WTC11 (cell line): ENCODE data around the gene CIT. TPM values are rescaled to one million over a fixed set of nuclear protein-coding genes. Genes with fewer than 3 reads are reported as not detected.

Experiments
- ATAC-seq: fragments of 200-7000 bp; cut with Tn5 transposase; 2 replicates; pipeline ENCODE4 v1.10.0; 2021; ENCODE audit warnings: mild to moderate bottlenecking, moderate library complexity
- CTCF ChIA-PET: fragments of 300-600 bp; sonication (Branson Sonifier 250); formaldehyde crosslinking; loops from one replicate; lab custom pipeline; 2021; ENCODE audit warnings: antibody characterized with exemption; lab: Charles Lee
- POLR2A ChIA-PET: fragments of 350-600 bp; sonication (Branson Sonifier 250); formaldehyde crosslinking; loops from one replicate; lab custom pipeline; 2021; ENCODE audit warnings: antibody characterized with exemption; lab: Charles Lee
- DNase-seq: peaks from one replicate; pipeline ENCODE4 v3.0.0; 2021; ENCODE audit warnings: low spot score
- H3K27ac Mint-ChIP-seq: 2 replicates; pipeline ENCODE4 v1.8.0; 2021; ENCODE audit warnings: mixed read lengths
- H3K27me3 Mint-ChIP-seq: 2 replicates; pipeline ENCODE4 v1.8.0; 2021; ENCODE audit warnings: low read depth, mild to moderate bottlenecking, moderate library complexity, mixed read lengths
- H3K36me3 Mint-ChIP-seq: 2 replicates; pipeline ENCODE4 v1.8.0; 2021; ENCODE audit warnings: mixed read lengths
- H3K4me1 Mint-ChIP-seq: 2 replicates; pipeline ENCODE4 v1.8.0; 2022; ENCODE audit warnings: mixed read lengths
- H3K4me3 Mint-ChIP-seq: 2 replicates; pipeline ENCODE4 v1.8.0; 2021; ENCODE audit warnings: mild to moderate bottlenecking, moderate library complexity, mixed read lengths
- H3K9me3 Mint-ChIP-seq: 2 replicates; pipeline ENCODE4 v1.8.0; 2021; ENCODE audit warnings: mixed read lengths
- ARID4B ChIP-seq: sonication (generic); formaldehyde crosslinking; IDR thresholded peaks from 2 replicates; pipeline ENCODE4 v1.8.0; 2023; ENCODE audit warnings: missing genetic modification reagents, mild to moderate bottlenecking, borderline replicate concordance
- CDX4 ChIP-seq: fragments of 250-450 bp; sonication (Bioruptor Pico); IDR thresholded peaks from 2 replicates; pipeline ENCODE4 v1.9.0; 2021; ENCODE audit warnings: moderate library complexity, mild to moderate bottlenecking, inconsistent platforms, borderline replicate concordance
- E2F5 ChIP-seq: sonication (generic); formaldehyde crosslinking; IDR thresholded peaks from 2 replicates; pipeline ENCODE4 v1.8.1; 2022; ENCODE audit warnings: mild to moderate bottlenecking, moderate library complexity, missing genetic modification reagents
- FOXP1 ChIP-seq: sonication (generic); formaldehyde crosslinking; IDR thresholded peaks from 2 replicates; pipeline ENCODE4 v1.8.0; 2022; ENCODE audit warnings: missing genetic modification reagents, mild to moderate bottlenecking, moderate library complexity, borderline replicate concordance
- HMGXB4 ChIP-seq: sonication (generic); formaldehyde crosslinking; IDR thresholded peaks from 2 replicates; pipeline ENCODE4 v1.8.1; 2023; ENCODE audit warnings: mild to moderate bottlenecking, moderate library complexity, missing genetic modification reagents
- JUN ChIP-seq: sonication (generic); formaldehyde crosslinking; IDR thresholded peaks from 2 replicates; pipeline ENCODE4 v1.8.0; 2023; ENCODE audit warnings: mild to moderate bottlenecking, missing genetic modification reagents
- NFATC4 ChIP-seq: fragments of 250-450 bp; sonication (Bioruptor Pico); IDR thresholded peaks from 2 replicates; pipeline ENCODE4 v1.9.0; 2021; ENCODE audit warnings: mild to moderate bottlenecking
- TEAD1 ChIP-seq: sonication (generic); formaldehyde crosslinking; IDR thresholded peaks from 2 replicates; pipeline ENCODE4 v1.8.0; 2022; ENCODE audit warnings: mild to moderate bottlenecking, missing genetic modification reagents
- ZMAT4 ChIP-seq: fragments of 250-450 bp; sonication (Bioruptor Pico); IDR thresholded peaks from 2 replicates; pipeline ENCODE4 v1.9.0; 2021; ENCODE audit warnings: mild to moderate bottlenecking
- ZNF263 ChIP-seq: sonication (generic); formaldehyde crosslinking; IDR thresholded peaks from 2 replicates; pipeline ENCODE4 v1.8.1; 2022; ENCODE audit warnings: low read depth, mild to moderate bottlenecking, moderate library complexity, missing genetic modification reagents
- total RNA-seq: library from RNA; stranded (reverse); gene quantifications from 3 replicates; pipeline ENCODE4 v1.2.3, GENCODE V29; 2021
- TF ChIP-seq, protein P1 (sequence below): sonication (generic); formaldehyde crosslinking; IDR thresholded peaks from 2 replicates; pipeline ENCODE4 v1.8.0; 2022; ENCODE audit warnings: mild to moderate bottlenecking, missing genetic modification reagents

The CIT gene
- total RNA-seq, 1 experiment from 2014 or later, result 65.4 TPM

- peaks cover 6% of the 10 kb centered on the region for H3K27me3 Mint-ChIP-seq
- no peak overlapping the region for H3K4me3 Mint-ChIP-seq
- H3K9me3 Mint-ChIP-seq, result no peaks in the 10 kb centered on the region
- H3K4me1 Mint-ChIP-seq, result no peaks in the 10 kb centered on the region
- no peak for TF ChIP-seq HMGXB4 (CRISPR knock-in tag)
- TF ChIP-seq, protein P1, sequence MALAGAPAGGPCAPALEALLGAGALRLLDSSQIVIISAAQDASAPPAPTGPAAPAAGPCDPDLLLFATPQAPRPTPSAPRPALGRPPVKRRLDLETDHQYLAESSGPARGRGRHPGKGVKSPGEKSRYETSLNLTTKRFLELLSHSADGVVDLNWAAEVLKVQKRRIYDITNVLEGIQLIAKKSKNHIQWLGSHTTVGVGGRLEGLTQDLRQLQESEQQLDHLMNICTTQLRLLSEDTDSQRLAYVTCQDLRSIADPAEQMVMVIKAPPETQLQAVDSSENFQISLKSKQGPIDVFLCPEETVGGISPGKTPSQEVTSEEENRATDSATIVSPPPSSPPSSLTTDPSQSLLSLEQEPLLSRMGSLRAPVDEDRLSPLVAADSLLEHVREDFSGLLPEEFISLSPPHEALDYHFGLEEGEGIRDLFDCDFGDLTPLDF (CRISPR knock-in tag), result no peak
- TF ChIP-seq ZMAT4 (CRISPR knock-in tag), result no peak
- no peak for TF ChIP-seq JUN (CRISPR knock-in tag)
- no peak for TF ChIP-seq ZNF263 (CRISPR knock-in tag)
- no peak for TF ChIP-seq FOXP1 (CRISPR knock-in tag)
- TF ChIP-seq CDX4 (CRISPR knock-in tag), result no peak
- no peak for TF ChIP-seq NFATC4 (CRISPR knock-in tag)
- POLR2A ChIA-PET, result no interaction called here
- H3K36me3 Mint-ChIP-seq, result no peaks in the 10 kb centered on the region
- CTCF ChIA-PET, result interaction anchor here (0.7 kb wide), 1 partner anchor 1022 kb away, joined by 4 read pairs; no protein-coding TSS in a partner anchor
- no peak for ATAC-seq
- DNase-seq, result no peak
- no peak overlapping the region for H3K27ac Mint-ChIP-seq
Measured at GRCh38 chr12:119883237-119883636, 6.1 kb upstream of the CIT start.

- H3K9me3 Mint-ChIP-seq, result no peaks in the 10 kb centered on the region
- no peak for DNase-seq
- H3K4me1 Mint-ChIP-seq, result peaks cover 11% of the 10 kb centered on the region
- peaks cover 24% of the 10 kb centered on the region for H3K36me3 Mint-ChIP-seq
- CTCF ChIA-PET, result interaction anchor here (1.8 kb wide), 1 partner anchor 25 kb away, joined by 4 read pairs; no protein-coding TSS in a partner anchor
- H3K4me3 Mint-ChIP-seq, result peak overlapping the region; percentile 88
- ATAC-seq, result no peak
- peaks cover 6% of the 10 kb centered on the region for H3K27me3 Mint-ChIP-seq
- POLR2A ChIA-PET, result no interaction called here
- peak overlapping the region; percentile 42 for H3K27ac Mint-ChIP-seq
- TF ChIP-seq NFATC4 (CRISPR knock-in tag), result no peak
- TF ChIP-seq TEAD1 (CRISPR knock-in tag), result 0 out of 2 replicates have a peak, but pooled peaks have one; percentile 19
- TF ChIP-seq E2F5, result no peak
- TF ChIP-seq, all 79 proteins: peak for 1
Measured at GRCh38 chr12:119877639-119877948, 474 bp upstream of the CIT start.

- POLR2A ChIA-PET, result interaction anchor here (0.6 kb wide), 1 partner anchor 10 kb away, joined by 3 read pairs; no protein-coding TSS in a partner anchor
- ATAC-seq, result no peak
- no peak for DNase-seq
Measured at GRCh38 chr12:119870457-119870856, 6.7 kb downstream of the CIT start.

More at GRCh38 chr12:119870457-119870856, 6.7 kb downstream of the CIT start:
- Mint-ChIP-seq H3K27ac (no peak overlapping the region), H3K27me3 (no peaks in the 10 kb centered on the region), H3K36me3 (peaks cover 63% of the 10 kb centered on the region), H3K9me3 (no peaks in the 10 kb centered on the region), H3K4me1 (no peaks in the 10 kb centered on the region), H3K4me3 (no peak overlapping the region)
- no peak for TF ChIP-seq ARID4B
- CTCF ChIA-PET, result interaction anchor here (0.6 to 0.7 kb wide), 2 partner anchors 36 to 128 kb away, joined by 4 to 6 read pairs; no protein-coding TSS in a partner anchor
